ENCODE results near the gene NFATC4.

DNA sequence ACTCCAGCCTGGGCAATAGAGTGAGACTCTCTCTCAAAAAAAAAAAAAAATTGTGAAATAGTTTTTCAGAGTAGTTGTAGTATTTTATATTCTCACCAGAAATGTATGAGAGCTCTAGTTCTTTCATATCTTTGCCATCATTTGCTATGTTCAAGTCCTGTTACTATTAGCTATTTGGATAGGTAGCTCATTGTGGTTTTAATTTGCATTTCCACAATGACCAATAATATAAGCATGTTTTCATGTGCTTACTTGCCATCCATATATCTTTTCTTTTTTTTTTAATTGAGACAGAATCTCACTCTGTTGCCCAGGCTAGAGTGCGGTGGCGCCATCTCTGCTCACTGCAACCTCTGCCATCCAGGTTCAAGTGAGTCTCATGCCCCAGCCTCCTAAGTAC lies 19.8 kb upstream of the NFATC4 start:
- TF ChIP-seq, protein P1, sequence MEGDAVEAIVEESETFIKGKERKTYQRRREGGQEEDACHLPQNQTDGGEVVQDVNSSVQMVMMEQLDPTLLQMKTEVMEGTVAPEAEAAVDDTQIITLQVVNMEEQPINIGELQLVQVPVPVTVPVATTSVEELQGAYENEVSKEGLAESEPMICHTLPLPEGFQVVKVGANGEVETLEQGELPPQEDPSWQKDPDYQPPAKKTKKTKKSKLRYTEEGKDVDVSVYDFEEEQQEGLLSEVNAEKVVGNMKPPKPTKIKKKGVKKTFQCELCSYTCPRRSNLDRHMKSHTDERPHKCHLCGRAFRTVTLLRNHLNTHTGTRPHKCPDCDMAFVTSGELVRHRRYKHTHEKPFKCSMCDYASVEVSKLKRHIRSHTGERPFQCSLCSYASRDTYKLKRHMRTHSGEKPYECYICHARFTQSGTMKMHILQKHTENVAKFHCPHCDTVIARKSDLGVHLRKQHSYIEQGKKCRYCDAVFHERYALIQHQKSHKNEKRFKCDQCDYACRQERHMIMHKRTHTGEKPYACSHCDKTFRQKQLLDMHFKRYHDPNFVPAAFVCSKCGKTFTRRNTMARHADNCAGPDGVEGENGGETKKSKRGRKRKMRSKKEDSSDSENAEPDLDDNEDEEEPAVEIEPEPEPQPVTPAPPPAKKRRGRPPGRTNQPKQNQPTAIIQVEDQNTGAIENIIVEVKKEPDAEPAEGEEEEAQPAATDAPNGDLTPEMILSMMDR (conservative IDR thresholded peaks at IDR 0.05; ENCODE audit: low read depth, low read length), result no peak
- no peak for TF ChIP-seq EZH2 (IDR thresholded peaks at IDR 0.05; ENCODE audit: low read length, unreplicated experiment)
- TF ChIP-seq EZH2phosphoT487 (IDR thresholded peaks at IDR 0.05; ENCODE audit: borderline replicate concordance, low read length), result no peak
